ENCODE results near the gene MGME1.
A peak's percentile ranks its signal among the peaks of the same experiment; 100 is the strongest.
"Not testable (repeated sequence)": the region's sequence is repeated elsewhere in the genome, so short reads cannot be mapped to it uniquely, and the experiment has no call there.

MGME1 gene

GRCh38 chr20:17995967-17996819 lies 27.4 kb downstream of the MGME1 start:
- peak; percentile 79 for DNase-seq

GRCh38 chr20:17998446-17998845 lies 29.6 kb downstream of the MGME1 start:
- DNase-seq, result no peak

- no peak for DNase-seq
Measured at GRCh38 chr20:17999566-17999965, 30.7 kb downstream of the MGME1 start.

- DNase-seq, result no peak
Measured at GRCh38 chr20:18001131-18001921, 32.5 kb downstream of the MGME1 start.

- DNase-seq, result no peak
Measured at GRCh38 chr20:18003897-18004296, 35.1 kb downstream of the MGME1 start.

- no peak for DNase-seq
Measured at GRCh38 chr20:18004384-18005031, 35.7 kb downstream of the MGME1 start.

GRCh38 chr20:18005170-18005989 lies 36.6 kb downstream of the MGME1 start:
- no peak for DNase-seq

- no peak for DNase-seq
Measured at GRCh38 chr20:18005990-18006364, 37.2 kb downstream of the MGME1 start.

- DNase-seq, result no peak
Measured at GRCh38 chr20:18006684-18007083, 37.9 kb downstream of the MGME1 start.

- no peak for DNase-seq
Measured at GRCh38 chr20:18007534-18008292, 38.9 kb downstream of the MGME1 start.

GRCh38 chr20:18009116-18009515 lies 40.3 kb downstream of the MGME1 start:
- no peak for DNase-seq

- DNase-seq, result no peak
Measured at GRCh38 chr20:18011482-18011881, 42.7 kb downstream of the MGME1 start.

- no peak for DNase-seq
Measured at GRCh38 chr20:18011951-18012645, 43.3 kb downstream of the MGME1 start.

- DNase-seq, result no peak
Measured at GRCh38 chr20:18012901-18013300, 44.1 kb downstream of the MGME1 start.

GRCh38 chr20:18014411-18014810 lies 45.6 kb downstream of the MGME1 start:
- no peak for DNase-seq

- DNase-seq, result no peak
Measured at GRCh38 chr20:18016772-18017171, 48.0 kb downstream of the MGME1 start.

- DNase-seq, result no peak
Measured at GRCh38 chr20:18018100-18018499, 49.3 kb downstream of the MGME1 start.

- DNase-seq, result peak; percentile 8
Measured at GRCh38 chr20:18019068-18019467, 50.2 kb downstream of the MGME1 start.

GRCh38 chr20:18020931-18021330 lies 52.1 kb downstream of the MGME1 start:
- no peak for DNase-seq

- no peak for DNase-seq
Measured at GRCh38 chr20:18024606-18025127, 55.8 kb downstream of the MGME1 start.

- DNase-seq, result not testable (repeated sequence)
Measured at GRCh38 chr20:18027011-18027410, 58.2 kb downstream of the MGME1 start.

All from CD4-positive, alpha-beta T cell treated with Interleukin-17A for 1 hour (primary cell).